ENCODE results near the gene MYADM. TPM values are rescaled to one million over a fixed set of nuclear protein-coding genes. Genes with fewer than 3 reads are reported as not detected.

The MYADM gene
- total and polyA plus RNA-seq, 4 donors = 2.6 to 28.0 (median 6.6) TPM

GRCh38 chr19:53881482-53882390 lies 14.1 kb downstream of the MYADM start, which contains the start of gene PRKCG:
Gene PRKCG, plus strand, starts transcription at chr19:53882197. Its CDS starts 298 bp downstream, at chr19:53882495.
- Histone ChIP-seq H3K27ac (ENCODE audit: low read depth in 1 of 2, low read length in 2 of 2) (no peak within 1 kb of the TSS), H3K9ac (ENCODE audit: low read depth in 1 of 2, low read length in 2 of 2) (no peak within 1 kb of the TSS), H3K9me3 (ENCODE audit: control insufficient read depth in 4 of 4, low read length in 3 of 4) (no peaks in the 10 kb centered on the region), H3K36me3 (ENCODE audit: control insufficient read depth in 4 of 4, insufficient read depth in 3 of 4, low read depth in 1 of 4, low read length in 3 of 4) (no peaks in the 10 kb centered on the region), H3K27me3 (ENCODE audit: control insufficient read depth in 4 of 4, insufficient read depth in 4 of 4, low read length in 3 of 4) (peaks cover 2 to 13% (median 8%) of the 10 kb centered on the region in 4 donors), H3K4me3 (ENCODE audit: low read depth in 1 of 3, low read length in 3 of 3) (peak within 1 kb of the TSS in 1 of 3 donors; percentile 35), H3K4me1 (ENCODE audit: control insufficient read depth in 4 of 4, insufficient read depth in 4 of 4, low read length in 3 of 4) (peaks cover 0 to 16% (median 6%) of the 10 kb centered on the region in 4 donors)
- 2% methylated on average over 49 of the region's 49 CpGs for WGBS
- TF ChIP-seq RAD21 (IDR thresholded peaks at IDR 0.05) (peak; percentile 29 to 62), HNF4A (conservative IDR thresholded peaks at IDR 0.05) (no peak), CTCF (IDR thresholded peaks at IDR 0.05; ENCODE audit: low read depth, low read length, missing input control) (peak; percentile 37), TAF1 (conservative IDR thresholded peaks at IDR 0.05) (no peak), ZBTB33 (IDR thresholded peaks at IDR 0.05) (no peak)
- no peak for DNase-seq (ENCODE audit: low spot score)

- H3K27me3 ChIP-seq (ENCODE audit: control insufficient read depth in 4 of 4, insufficient read depth in 4 of 4, low read length in 3 of 4) = peaks cover 2 to 13% (median 8%) of the 10 kb centered on the region in 4 donors
- no peak overlapping the region for H3K9ac ChIP-seq (ENCODE audit: low read depth in 1 of 2, low read length in 2 of 2)
- TF ChIP-seq ZBTB33 (IDR thresholded peaks at IDR 0.05) (no peak), GABPA (IDR thresholded peaks at IDR 0.05 in 1 of 2, conservative IDR thresholded peaks at IDR 0.05 in 1 of 2) (no peak), TAF1 (conservative IDR thresholded peaks at IDR 0.05) (no peak), HNF4G (IDR thresholded peaks at IDR 0.05) (no peak)
- DNase-seq (ENCODE audit: low spot score) = no peak
- no peaks in the 10 kb centered on the region for H3K36me3 ChIP-seq (ENCODE audit: control insufficient read depth in 4 of 4, insufficient read depth in 3 of 4, low read depth in 1 of 4, low read length in 3 of 4)
- H3K4me1 ChIP-seq (ENCODE audit: control insufficient read depth in 4 of 4, insufficient read depth in 4 of 4, low read length in 3 of 4) = peaks cover 0 to 16% (median 6%) of the 10 kb centered on the region in 4 donors
- no peak overlapping the region for H3K27ac ChIP-seq (ENCODE audit: low read depth in 1 of 2, low read length in 2 of 2)
- peak overlapping the region in 1 of 3 donors; percentile 35 for H3K4me3 ChIP-seq (ENCODE audit: low read depth in 1 of 3, low read length in 3 of 3)
- H3K9me3 ChIP-seq (ENCODE audit: control insufficient read depth in 4 of 4, low read length in 3 of 4) = no peaks in the 10 kb centered on the region
- WGBS = 6% methylated on average over 18 of the region's 18 CpGs
Observed at GRCh38 chr19:53882391-53883050, 14.8 kb downstream of the MYADM start.
